ENCODE data around the gene SNUPN. TPM values are rescaled to one million over a fixed set of nuclear protein-coding genes. Genes with fewer than 3 reads are reported as not detected.

The SNUPN gene
- total RNA-seq, 1 donor from 2014 or later, result 18.9 TPM

GRCh38 chr15:75654201-75654907, 28.8 kb upstream of the SNUPN start:
- DNase-seq, result no peak

GRCh38 chr15:75653347-75653913, 27.9 kb upstream of the SNUPN start:
- no peak for DNase-seq

GRCh38 chr15:75651810-75652543, 26.5 kb upstream of the SNUPN start:
- no peak for DNase-seq

GRCh38 chr15:75650908-75651809, 25.6 kb upstream of the SNUPN start:
- DNase-seq, result no peak

GRCh38 chr15:75649848-75650247, 24.3 kb upstream of the SNUPN start:
- DNase-seq, result no peak

GRCh38 chr15:75649045-75649761, 23.7 kb upstream of the SNUPN start:
- no peak for DNase-seq

GRCh38 chr15:75648156-75649000, 22.9 kb upstream of the SNUPN start:
- no peak for DNase-seq

GRCh38 chr15:75647370-75648155, 22.0 kb upstream of the SNUPN start, which contains the start of gene SNX33:
Gene SNX33, plus strand, starts transcription at chr15:75647912. Its CDS starts 1,191 bp downstream, at chr15:75649103.
- peak; percentile 88 for DNase-seq

- no peak for DNase-seq
Measured at GRCh38 chr15:75646944-75647364, 21.4 kb upstream of the SNUPN start.

- DNase-seq, result no peak
Measured at GRCh38 chr15:75646112-75646943, 20.8 kb upstream of the SNUPN start.

GRCh38 chr15:75644376-75644775, 18.9 kb upstream of the SNUPN start:
- no peak for DNase-seq

GRCh38 chr15:75641603-75642002, 16.1 kb upstream of the SNUPN start:
- no peak for DNase-seq

- no peak for DNase-seq
Measured at GRCh38 chr15:75641179-75641503, 15.6 kb upstream of the SNUPN start.

- DNase-seq, result peak; percentile 69
Measured at GRCh38 chr15:75640483-75641178, 15.1 kb upstream of the SNUPN start.

- peak; percentile 97 for DNase-seq
Measured at GRCh38 chr15:75639709-75640482, 14.4 kb upstream of the SNUPN start, which contains the start of gene IMP3. Gene IMP3, minus strand, starts transcription at chr15:75640224. Its CDS starts 56 bp downstream, at chr15:75640168.

GRCh38 chr15:75639191-75639708, 13.7 kb upstream of the SNUPN start:
- DNase-seq, result peak; percentile 27
